Fibroblast of upper back skin (primary cell): ENCODE results near the gene UPK1A.
"Not testable (repeated sequence)": the region's sequence is repeated elsewhere in the genome, so short reads cannot be mapped to it uniquely, and the experiment has no call there.

Source experiments
- DNase-seq: peaks from one replicate; pipeline ENCODE4 v3.0.0-alpha.2; 2013

The UPK1A gene

DNA sequence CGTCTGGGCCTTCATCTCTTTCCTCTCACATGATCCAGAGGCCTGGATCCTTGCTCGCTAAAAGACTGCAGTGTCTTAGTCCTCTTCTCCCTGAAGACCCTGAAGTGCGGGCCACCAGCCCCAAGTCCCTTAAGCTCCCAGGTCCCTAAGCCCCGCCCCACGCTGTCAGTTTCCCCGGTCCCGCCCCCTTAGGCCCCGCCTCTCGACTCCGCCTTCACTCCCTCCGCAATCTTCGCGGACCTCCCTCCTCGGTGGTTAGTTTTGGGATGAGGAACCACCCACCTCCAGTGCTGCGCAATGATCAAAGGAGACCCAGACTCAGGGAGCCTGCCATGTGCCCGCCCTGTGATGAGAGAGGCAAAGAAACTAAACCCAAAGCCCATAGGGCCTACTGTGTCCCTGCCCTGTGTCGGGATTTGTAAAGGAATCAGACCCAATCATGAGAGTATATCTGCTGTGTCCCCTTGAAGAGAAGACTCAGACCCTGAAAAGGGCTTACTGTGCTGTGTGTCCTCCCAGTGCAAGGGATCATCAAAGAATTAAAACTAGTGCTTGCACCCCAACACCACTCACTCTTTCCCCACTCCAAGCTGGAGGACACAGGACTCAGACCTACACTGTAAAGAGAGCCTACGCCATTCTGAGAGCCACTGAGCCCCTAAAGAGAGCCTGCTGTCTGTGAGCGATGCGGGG, 21.2 kb upstream of the UPK1A start:
- DNase-seq, result peak; percentile 47

GRCh38 chr19:35645680-35646511, 20.4 kb upstream of the UPK1A start:
- no peak for DNase-seq

DNA sequence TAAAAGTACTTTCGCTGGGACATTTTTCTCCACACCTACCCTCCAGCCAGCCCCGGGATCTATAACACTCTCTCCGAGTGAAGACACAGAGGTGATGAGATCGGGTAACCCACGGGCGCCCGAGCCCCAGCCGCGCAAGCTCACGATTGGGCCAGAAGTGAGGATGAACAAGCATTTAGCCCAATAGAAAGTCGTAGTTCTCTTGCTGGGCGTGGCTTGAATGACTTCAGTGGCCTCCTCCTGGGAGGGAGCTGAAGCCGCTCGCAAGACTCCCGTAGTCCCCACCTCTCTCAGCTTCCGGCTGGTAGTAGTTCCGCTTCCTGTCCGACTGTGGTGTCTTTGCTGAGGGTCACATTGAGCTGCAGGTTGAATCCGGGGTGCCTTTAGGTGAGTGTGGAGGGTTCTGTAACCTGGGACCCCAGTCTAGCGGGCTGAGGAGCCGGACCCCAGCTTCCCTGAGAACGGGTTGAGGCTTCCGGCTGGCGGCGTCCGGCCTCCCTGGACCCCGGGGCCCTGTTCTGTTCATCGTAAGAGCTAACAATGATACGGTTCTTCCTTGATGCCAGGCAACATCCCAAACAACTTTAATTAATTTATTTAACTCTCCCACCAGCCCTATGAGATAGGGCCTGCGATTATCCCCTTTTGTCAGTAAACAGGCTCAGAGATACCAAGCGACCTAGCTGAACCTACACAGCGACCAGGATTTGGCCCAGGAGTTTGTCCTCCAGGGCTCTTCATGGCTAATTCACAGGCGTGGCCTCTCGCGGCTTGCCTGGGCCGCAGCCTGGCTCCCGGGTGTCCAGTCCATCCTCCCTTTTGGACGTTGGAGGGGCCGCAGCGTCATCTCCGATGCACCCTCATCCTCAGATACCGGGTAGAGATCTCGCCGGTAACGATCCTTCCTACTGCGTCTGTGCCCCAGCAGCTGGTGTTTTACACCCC, 18.0 kb upstream of the UPK1A start, which contains the start of gene COX6B1:
Gene COX6B1 (plus strand): TSS at position 307 of the 945 bp plus-strand sequence. CDS start 2,921 bp downstream, outside the sequence.
- peak; percentile 97 for DNase-seq

GRCh38 chr19:35650581-35650980, 15.7 kb upstream of the UPK1A start:
- no peak for DNase-seq

DNA sequence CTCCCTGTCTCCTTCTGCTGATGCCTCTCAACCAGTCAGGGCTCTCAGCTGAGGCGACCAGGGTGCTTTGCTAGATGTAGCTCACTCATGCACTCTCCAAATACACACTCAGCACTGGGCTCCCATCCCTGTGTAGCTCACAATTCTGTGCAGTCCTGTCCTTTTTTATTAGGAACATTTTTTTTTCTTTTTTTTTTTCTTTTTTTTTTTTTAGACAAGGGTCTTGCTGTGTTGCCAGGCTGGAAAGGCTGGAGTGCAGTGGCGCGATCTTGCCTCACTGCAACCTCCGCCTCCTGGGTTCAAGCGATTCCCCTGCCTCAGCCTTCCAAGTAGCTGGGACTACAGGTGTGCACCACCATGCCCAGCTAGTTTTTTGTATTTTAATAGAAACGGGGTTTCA, 11.5 kb upstream of the UPK1A start:
- DNase-seq, result not testable (repeated sequence)

DNA sequence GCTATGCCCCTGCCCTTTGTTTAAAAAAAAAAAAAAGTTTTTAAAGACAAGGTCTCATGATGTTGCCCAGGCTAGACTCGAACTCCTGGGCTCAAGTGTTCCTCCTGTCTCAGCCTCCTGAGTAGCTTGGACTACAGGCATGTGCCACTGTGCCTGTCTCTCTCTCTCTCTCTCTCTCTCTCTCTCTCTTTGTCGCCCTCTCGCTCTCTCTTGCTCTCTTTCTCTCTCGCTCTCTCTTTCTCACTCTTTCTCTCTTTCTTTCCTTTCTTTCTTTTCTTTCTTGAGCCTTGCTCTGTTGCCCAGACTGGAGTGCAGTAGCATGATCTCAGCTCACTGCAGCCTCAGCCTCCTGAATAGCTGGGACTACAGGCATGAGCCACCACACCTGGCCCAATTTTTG, 10.7 kb upstream of the UPK1A start:
- no peak for DNase-seq

- no peak for DNase-seq
Measured at GRCh38 chr19:35656700-35657099, 9.6 kb upstream of the UPK1A start.

- DNase-seq, result no peak
Measured at GRCh38 chr19:35657904-35658700, 8.2 kb upstream of the UPK1A start.

- DNase-seq, result no peak
Measured at GRCh38 chr19:35661995-35662340, 4.3 kb upstream of the UPK1A start.

GRCh38 chr19:35663981-35664380, 2.3 kb upstream of the UPK1A start:
- DNase-seq, result no peak

DNA sequence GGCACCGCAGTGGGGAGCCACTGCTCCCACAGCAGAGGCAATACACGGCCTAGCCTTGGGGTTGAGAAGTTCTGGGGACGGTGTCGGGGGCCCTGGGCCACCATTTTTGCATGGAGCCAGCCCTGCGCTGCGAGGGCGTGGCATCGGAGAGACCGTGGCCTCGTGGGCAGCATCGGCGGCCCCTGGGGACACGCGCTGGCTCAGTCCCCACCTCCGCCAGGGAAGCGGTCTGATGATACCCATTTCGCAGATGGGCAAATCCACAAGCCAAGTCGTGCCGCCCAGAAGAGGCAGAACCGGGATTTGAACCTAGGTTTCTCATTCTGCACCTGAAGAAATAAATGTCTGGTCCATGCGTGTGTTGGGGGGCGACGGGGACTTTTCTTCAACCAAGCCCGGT, 1.2 kb upstream of the UPK1A start:
- DNase-seq, result no peak

DNA sequence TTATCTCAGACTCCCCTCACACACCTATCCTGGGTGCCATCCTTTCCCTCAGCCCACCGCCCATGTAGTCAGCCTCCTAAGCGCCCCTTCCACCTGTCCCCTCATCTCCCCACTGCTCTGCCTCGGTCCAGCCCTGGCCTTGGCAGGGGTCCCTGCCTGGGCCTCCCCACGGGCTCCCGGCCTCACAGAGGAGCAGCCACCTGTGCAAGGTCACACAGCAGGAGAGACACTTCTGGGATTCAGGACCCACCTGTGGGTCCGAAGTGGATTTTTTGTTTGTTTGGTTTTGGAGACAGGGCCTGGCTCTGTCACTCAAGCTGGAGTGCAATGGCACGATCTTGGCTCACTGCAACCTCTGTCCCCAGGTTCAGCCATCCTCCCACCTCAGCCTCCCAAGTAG, 713 bp upstream of the UPK1A start:
- no peak for DNase-seq

DNA sequence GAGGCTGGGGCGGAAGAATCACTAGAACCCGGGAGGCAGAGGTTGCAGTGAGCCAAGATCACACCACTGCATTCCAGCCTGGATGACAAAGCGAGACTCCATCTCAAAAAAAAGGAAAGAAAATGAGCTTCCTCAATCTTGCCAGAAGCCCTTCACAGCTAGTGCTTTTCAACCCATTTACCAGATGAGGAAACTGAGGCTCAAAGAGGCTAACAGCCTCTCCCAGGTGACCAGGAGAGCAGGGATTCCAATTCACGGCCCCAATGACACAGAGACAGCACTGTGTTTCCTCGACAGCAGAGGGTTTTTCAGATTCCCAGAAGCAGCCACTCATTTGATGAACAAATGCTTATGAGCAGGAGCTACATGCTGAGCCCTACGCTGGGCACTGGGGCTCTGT, 3.2 kb downstream of the UPK1A start:
- DNase-seq, result no peak

GRCh38 chr19:35669974-35670373, 3.7 kb downstream of the UPK1A start:
- no peak for DNase-seq

GRCh38 chr19:35670686-35671085, 4.4 kb downstream of the UPK1A start:
- no peak for DNase-seq

GRCh38 chr19:35671818-35672217, 5.5 kb downstream of the UPK1A start:
- no peak for DNase-seq

DNA sequence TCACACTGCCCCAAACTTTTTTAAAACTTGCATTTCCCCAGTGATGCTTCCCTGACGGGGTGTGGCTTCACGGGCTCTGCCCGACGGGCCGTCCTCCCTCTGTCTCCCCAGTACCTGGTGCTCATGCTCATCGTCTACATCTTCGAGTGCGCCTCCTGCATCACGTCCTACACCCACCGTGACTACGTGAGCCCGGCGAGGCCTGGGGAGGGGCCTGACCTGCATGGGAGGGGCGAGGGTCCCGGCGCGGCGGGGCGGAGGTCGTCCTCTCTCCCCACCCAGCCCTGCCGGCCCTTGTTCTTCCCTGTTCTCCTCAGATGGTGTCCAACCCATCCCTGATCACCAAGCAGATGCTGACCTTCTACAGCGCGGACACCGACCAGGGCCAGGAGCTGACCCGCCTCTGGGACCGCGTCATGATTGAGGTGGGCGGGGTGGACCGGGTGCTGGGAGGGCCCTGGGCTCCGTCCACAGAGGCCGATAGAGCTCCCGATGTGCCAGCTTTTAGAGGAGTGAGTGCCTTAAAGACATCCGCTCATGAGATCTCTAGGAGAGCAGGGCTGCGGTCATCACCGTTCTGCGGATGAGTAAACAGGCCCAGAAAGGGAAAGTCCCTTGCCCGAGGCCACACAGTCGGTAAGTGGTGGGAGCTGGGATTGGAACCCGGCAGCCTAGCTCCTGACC, 6.9 kb downstream of the UPK1A start:
- peak; percentile 18 for DNase-seq

DNA sequence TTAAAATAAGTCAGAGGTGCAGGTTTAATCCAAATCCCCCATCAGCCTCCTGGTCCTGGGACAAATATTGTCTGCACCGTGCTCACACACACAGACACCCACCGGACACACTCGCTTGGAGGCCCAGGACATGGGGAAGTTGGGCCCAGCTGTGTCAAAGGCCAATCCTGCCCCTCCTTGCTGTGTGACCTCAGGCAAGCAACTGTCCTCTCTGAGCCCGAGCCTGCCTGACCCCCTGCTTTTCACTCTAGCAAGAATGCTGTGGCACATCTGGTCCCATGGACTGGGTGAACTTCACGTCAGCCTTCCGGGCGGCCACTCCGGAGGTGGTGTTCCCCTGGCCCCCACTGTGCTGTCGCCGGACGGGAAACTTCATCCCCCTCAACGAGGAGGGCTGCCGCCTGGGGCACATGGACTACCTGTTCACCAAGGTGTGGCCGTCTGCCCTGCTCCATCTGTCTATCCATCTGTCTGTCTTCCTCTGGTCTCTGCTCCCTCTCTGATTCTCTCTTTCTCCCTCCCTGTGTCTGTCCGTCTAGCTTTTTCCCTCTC, 9.3 kb downstream of the UPK1A start:
- no peak for DNase-seq

DNA sequence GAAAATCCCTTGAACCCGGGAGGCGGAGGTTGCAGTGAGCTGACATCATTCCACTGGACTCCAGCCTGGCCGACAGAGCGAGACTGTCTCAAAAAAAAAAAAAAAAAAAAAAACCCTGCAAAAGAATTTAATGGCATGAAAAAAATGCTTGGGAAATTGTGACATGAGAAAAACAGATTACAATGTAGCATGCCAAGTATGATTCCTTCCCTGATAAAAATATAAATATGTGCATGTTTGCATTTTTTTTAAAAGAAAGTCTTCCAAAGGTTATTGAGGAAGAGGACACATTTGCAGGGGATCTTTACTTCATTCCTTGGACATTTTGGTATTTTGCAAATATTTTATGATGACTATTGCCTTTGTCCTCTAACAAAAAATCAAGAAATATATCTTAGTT, 23.5 kb downstream of the UPK1A start:
- DNase-seq, result peak; percentile 32

DNA sequence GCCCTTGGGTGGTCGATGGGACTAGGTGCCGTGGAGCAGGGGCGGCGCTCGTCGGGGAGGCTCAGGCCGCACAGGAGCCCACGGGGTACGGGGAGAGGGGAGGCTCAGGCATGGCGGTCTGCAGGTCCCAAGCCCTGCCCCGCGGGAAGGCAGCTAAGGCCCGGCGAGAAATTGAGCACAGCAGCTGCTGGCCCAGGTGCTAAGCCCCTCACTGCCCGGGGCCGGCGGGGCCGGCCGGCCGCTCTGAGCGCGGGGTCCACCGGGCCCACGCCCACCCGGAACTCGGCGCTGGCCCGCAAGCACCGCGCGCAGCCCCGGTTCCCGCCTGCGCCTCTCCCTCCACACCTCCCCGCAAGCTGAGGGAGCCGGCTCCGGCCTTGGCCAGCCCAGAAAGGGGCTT, 24.8 kb downstream of the UPK1A start:
- not testable (repeated sequence) for DNase-seq

DNA sequence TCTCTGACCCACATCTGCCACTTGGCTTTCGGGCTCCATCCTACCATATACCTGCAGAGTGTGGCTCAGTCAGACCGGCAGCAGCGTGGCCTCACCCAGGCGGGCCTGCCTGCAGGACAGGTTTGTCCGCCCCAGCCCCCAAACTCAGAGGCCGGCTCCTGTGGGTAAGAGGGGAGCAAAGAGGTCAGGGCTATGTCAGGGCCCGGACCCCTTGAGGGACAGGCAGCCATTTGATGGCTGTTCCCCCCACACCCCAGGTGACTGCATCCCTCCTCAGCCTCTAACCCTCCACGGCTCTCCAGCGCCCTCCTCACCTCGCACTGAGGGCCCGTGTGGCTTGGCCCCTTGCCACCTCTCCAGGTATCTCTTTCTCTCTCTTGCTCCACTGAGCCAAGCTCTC, 25.7 kb downstream of the UPK1A start:
- DNase-seq, result no peak

- no peak for DNase-seq
Measured at GRCh38 chr19:35693422-35693821, 27.1 kb downstream of the UPK1A start.
